CD14-positive monocyte (primary cell): Measurements from ENCODE around the gene CCDC121. TPM values are rescaled to one million over a fixed set of nuclear protein-coding genes. Genes with fewer than 3 reads are reported as not detected.

ENCODE experiments used
- DNase-seq, 3 donors: peaks; one replicate each; pipeline ENCODE4 v3.0.0-alpha.2; 2011 to 2022
- H2AFZ ChIP-seq: 2 replicates; pipeline ENCODE4 v1.6.0; 2012; ENCODE audit warnings: mild to moderate bottlenecking, low read depth, low read length, inconsistent platforms; ENCODE audit not compliant: insufficient read depth, poor library complexity, severe bottlenecking
- H3K27ac ChIP-seq, 2 donors: 1 replicate in 1 of 2; 2 replicates in 1 of 2; pipeline ENCODE4 v1.5.1; 2012 to 2013; ENCODE audit warnings: low read length in 2 of 2, control low read depth in 1 of 2, inconsistent platforms in 1 of 2, low read depth in 1 of 2, mild to moderate bottlenecking in 1 of 2
- H3K27me3 ChIP-seq, 2 donors: one replicate each; pipeline versions ENCODE4 v1.6.0 to v1.6.1; 2011 to 2013; ENCODE audit warnings: low read length in 2 of 2; ENCODE audit not compliant: control insufficient read depth in 2 of 2, insufficient read depth in 2 of 2
- H3K36me3 ChIP-seq, 2 donors: replicated peaks in 1 of 2; 1 replicate in 1 of 2; 2 replicates in 1 of 2; pipeline versions ENCODE4 v1.5.1 to v1.6.1; 2012 to 2013; ENCODE audit warnings: low read length in 2 of 2, control low read depth in 1 of 2, inconsistent platforms in 1 of 2, mild to moderate bottlenecking in 1 of 2; ENCODE audit not compliant: insufficient read depth in 2 of 2, control insufficient read depth in 1 of 2
- H3K4me1 ChIP-seq, 2 donors: 1 replicate in 1 of 2; 2 replicates in 1 of 2; pipeline versions ENCODE4 v1.5.1 to v1.6.1; 2012 to 2013; ENCODE audit warnings: low read length in 2 of 2, control low read depth in 1 of 2, inconsistent platforms in 1 of 2, mild to moderate bottlenecking in 1 of 2, moderate library complexity in 1 of 2; ENCODE audit not compliant: insufficient read depth in 2 of 2, control insufficient read depth in 1 of 2
- H3K4me2 ChIP-seq: replicated peaks from 2 replicates; pipeline ENCODE3; 2012; ENCODE audit warnings: low read length, moderate library complexity, mild to moderate bottlenecking; ENCODE audit not compliant: poor library complexity, severe bottlenecking; ENCODE audit errors: extremely low read depth
- H3K4me3 ChIP-seq, 3 experiments: fragments of 200-600 bp in 1 of 3; sonication (generic) in 1 of 3; replicated peaks in 1 of 3; 1 replicate in 2 of 3; 2 replicates in 1 of 3; pipeline ENCODE4 v1.5.1; 2011 to 2013; ENCODE audit warnings: low read length in 3 of 3, mild to moderate bottlenecking in 3 of 3, control low read depth in 2 of 3, low read depth in 2 of 3, inconsistent platforms in 1 of 3, moderate library complexity in 1 of 3
- H3K79me2 ChIP-seq: 2 replicates; pipeline ENCODE4 v1.6.0; 2012; ENCODE audit warnings: mild to moderate bottlenecking, control low read depth, inconsistent platforms, low read length, moderate library complexity; ENCODE audit not compliant: insufficient read depth
- H3K9ac ChIP-seq: 2 replicates; pipeline ENCODE4 v1.6.0; 2017; ENCODE audit warnings: low read length, mild to moderate bottlenecking; ENCODE audit not compliant: insufficient read depth, poor library complexity, severe bottlenecking
- H3K9me3 ChIP-seq, 2 donors: replicated peaks in 1 of 2; 1 replicate in 1 of 2; 2 replicates in 1 of 2; pipeline versions ENCODE4 v1.5.1 to v1.6.1; 2012 to 2013; ENCODE audit warnings: low read length in 2 of 2, control low read depth in 1 of 2; ENCODE audit not compliant: control insufficient read depth in 1 of 2, insufficient read depth in 1 of 2
- H4K20me1 ChIP-seq: 2 replicates; pipeline ENCODE4 v1.6.0; 2012; ENCODE audit warnings: mild to moderate bottlenecking, low read length, control low read depth, moderate library complexity; ENCODE audit not compliant: insufficient read depth
- H3K27ac Mint-ChIP-seq, 7 donors: one replicate each; pipeline ENCODE4 v1.8.0; 2020; ENCODE audit warnings: mild to moderate bottlenecking in 7 of 7, mixed read lengths in 7 of 7, moderate library complexity in 6 of 7, inconsistent platforms in 2 of 7
- H3K27me3 Mint-ChIP-seq, 3 donors: one replicate each; pipeline ENCODE4 v1.8.0; 2021 to 2022; ENCODE audit warnings: low read depth in 3 of 3, mild to moderate bottlenecking in 3 of 3, mixed read lengths in 3 of 3, moderate library complexity in 3 of 3, inconsistent platforms in 1 of 3
- H3K36me3 Mint-ChIP-seq, 2 donors: one replicate each; pipeline ENCODE4 v1.8.0; 2020; ENCODE audit warnings: mixed read lengths in 2 of 2, inconsistent platforms in 1 of 2, mild to moderate bottlenecking in 1 of 2
- H3K4me1 Mint-ChIP-seq: one replicate; pipeline ENCODE4 v1.8.0; 2020; ENCODE audit warnings: mild to moderate bottlenecking, mixed read lengths
- H3K4me3 Mint-ChIP-seq, 2 donors: one replicate each; pipeline ENCODE4 v1.8.0; 2020; ENCODE audit warnings: mild to moderate bottlenecking in 2 of 2, mixed read lengths in 2 of 2, moderate library complexity in 1 of 2
- H3K9me3 Mint-ChIP-seq, 7 donors: one replicate each; pipeline ENCODE4 v1.8.0; 2020 to 2022; ENCODE audit warnings: mixed read lengths in 7 of 7, mild to moderate bottlenecking in 6 of 7, moderate library complexity in 6 of 7, inconsistent platforms in 2 of 7
- WGBS: methylation state at CpG from one replicate; pipeline ENCODE4 v1.1.5; 2013; ENCODE audit warnings: missing lambda C conversion rate; ENCODE audit not compliant: insufficient coverage; 5-methylcytosine and 5-hydroxymethylcytosine counted together
- intact Hi-C, 2 donors: fragments of 100-400 bp; cut with micrococcal nuclease; formaldehyde crosslinking; loops; one replicate each; pipeline versions ENCODE4 v1.15.0 to v1.15.1; 2023
- polyA plus RNA-seq, 3 donors: library from polyadenylated mRNA; depleted of rRNA in 1 of 3; unstranded in 2 of 3; stranded (reverse) in 1 of 3; fragments of 300-500 nt in 2 of 3; fragments of >200 nt in 1 of 3; fragmentation: Illumina TruSeq in 2 of 3; gene quantifications; 1 replicate in 2 of 3; 2 replicates in 1 of 3; pipeline ENCODE4 v1.2.3, GENCODE V29; 2012 to 2021
- TF ChIP-seq, protein P1 (sequence below): fragments of 200-600 bp; IDR thresholded peaks from one replicate; pipeline ENCODE4 v1.8.0; 2022; ENCODE audit warnings: antibody characterized with exemption, mild to moderate bottlenecking

Gene CCDC121
- polyA plus RNA-seq, 3 donors: 0.22 to 0.61 (median 0.53) TPM

DNA sequence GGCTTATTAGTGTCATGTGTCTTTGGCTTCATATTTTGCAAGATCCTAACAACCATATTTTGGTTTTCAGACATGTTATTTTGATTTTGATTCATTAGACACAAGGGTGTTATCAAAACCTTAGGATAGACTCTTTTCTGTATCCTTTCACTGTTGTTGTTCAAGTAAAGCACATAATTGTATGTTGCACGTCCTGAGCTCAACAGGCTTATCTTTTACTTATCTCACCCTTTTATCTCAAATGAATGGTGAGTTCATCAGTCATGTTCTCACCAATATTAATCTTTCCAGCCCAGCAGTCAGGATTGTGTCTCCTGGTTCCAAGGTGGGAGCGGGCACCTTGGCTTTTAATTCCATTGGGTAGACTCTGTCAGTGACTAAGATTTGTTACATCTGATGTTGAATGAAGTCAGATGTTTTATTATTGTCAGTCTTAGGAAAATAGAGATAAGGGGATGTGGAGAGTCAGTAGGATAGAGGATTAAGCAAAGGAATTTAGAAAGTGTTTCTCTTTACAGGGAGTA lies 12.0 kb upstream of the CCDC121 start:
- H3K36me3 ChIP-seq: peaks cover 83 to 95% of the 10 kb centered on the region in 2 donors
- H3K9me3 Mint-ChIP-seq: no peaks in the 10 kb centered on the region
- H3K4me2 ChIP-seq: no peak overlapping the region
- no peak overlapping the region for H2AFZ ChIP-seq
- no peaks in the 10 kb centered on the region for H3K4me1 ChIP-seq
- TF ChIP-seq, protein P1, sequence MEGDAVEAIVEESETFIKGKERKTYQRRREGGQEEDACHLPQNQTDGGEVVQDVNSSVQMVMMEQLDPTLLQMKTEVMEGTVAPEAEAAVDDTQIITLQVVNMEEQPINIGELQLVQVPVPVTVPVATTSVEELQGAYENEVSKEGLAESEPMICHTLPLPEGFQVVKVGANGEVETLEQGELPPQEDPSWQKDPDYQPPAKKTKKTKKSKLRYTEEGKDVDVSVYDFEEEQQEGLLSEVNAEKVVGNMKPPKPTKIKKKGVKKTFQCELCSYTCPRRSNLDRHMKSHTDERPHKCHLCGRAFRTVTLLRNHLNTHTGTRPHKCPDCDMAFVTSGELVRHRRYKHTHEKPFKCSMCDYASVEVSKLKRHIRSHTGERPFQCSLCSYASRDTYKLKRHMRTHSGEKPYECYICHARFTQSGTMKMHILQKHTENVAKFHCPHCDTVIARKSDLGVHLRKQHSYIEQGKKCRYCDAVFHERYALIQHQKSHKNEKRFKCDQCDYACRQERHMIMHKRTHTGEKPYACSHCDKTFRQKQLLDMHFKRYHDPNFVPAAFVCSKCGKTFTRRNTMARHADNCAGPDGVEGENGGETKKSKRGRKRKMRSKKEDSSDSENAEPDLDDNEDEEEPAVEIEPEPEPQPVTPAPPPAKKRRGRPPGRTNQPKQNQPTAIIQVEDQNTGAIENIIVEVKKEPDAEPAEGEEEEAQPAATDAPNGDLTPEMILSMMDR: no peak
- H3K4me3 ChIP-seq: no peak overlapping the region
- no peaks in the 10 kb centered on the region for H3K27me3 Mint-ChIP-seq
- no peaks in the 10 kb centered on the region for H3K9me3 ChIP-seq
- WGBS: 100% methylated on average over 1 of the region's 2 CpGs
- H3K36me3 Mint-ChIP-seq: peaks cover 76 to 88% of the 10 kb centered on the region in 2 donors
- no peaks in the 10 kb centered on the region for H3K27me3 ChIP-seq
- DNase-seq: no peak
- no peaks in the 10 kb centered on the region for H4K20me1 ChIP-seq
- no peak overlapping the region for H3K4me3 Mint-ChIP-seq
- H3K79me2 ChIP-seq: no peaks in the 10 kb centered on the region
- intact Hi-C loops: no loop called here
- no peak overlapping the region for H3K27ac ChIP-seq
- no peak overlapping the region for H3K27ac Mint-ChIP-seq
- no peaks in the 10 kb centered on the region for H3K4me1 Mint-ChIP-seq
- H3K9ac ChIP-seq: no peak overlapping the region

DNA sequence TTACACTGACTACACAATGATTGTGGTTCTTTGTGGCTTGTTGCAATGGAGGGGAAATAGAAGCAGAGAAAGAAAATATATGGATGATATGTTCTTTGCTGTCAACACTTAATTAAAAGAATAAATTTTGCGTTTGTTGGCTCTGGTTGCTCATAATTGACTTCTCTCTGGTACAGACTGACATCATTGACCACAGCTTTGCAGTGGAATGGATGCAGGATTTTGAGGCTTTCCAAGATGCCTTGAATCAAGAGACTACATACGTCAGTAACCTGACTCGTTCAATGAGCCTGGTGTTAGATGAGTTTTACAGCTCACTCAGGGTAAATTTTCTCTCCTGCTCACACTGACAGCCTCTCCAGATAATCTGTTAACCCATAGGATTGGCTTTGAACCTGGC lies 9.9 kb upstream of the CCDC121 start:
- Histone ChIP-seq H3K4me2 (no peak overlapping the region), H3K36me3 (peaks cover 93 to 95% of the 10 kb centered on the region in 2 donors), H3K4me3 (no peak overlapping the region), H3K27ac (no peak overlapping the region), H3K79me2 (no peaks in the 10 kb centered on the region), H3K9me3 (no peaks in the 10 kb centered on the region), H3K27me3 (no peaks in the 10 kb centered on the region), H3K4me1 (no peaks in the 10 kb centered on the region), H3K9ac (no peak overlapping the region), H4K20me1 (no peaks in the 10 kb centered on the region), H2AFZ (no peak overlapping the region)
- H3K4me1 Mint-ChIP-seq: no peaks in the 10 kb centered on the region
- H3K36me3 Mint-ChIP-seq: peaks cover 78 to 86% of the 10 kb centered on the region in 2 donors
- DNase-seq: no peak
- TF ChIP-seq, protein P1: no peak
- no peak overlapping the region for H3K4me3 Mint-ChIP-seq
- no peaks in the 10 kb centered on the region for H3K9me3 Mint-ChIP-seq
- WGBS: no CpG with 5 or more reads among the region's 3 CpGs
- intact Hi-C loops: no loop called here
- H3K27ac Mint-ChIP-seq: no peak overlapping the region
- H3K27me3 Mint-ChIP-seq: no peaks in the 10 kb centered on the region
